HG03575 (cell line): ENCODE results near the gene DIP2C.
A peak's percentile ranks its signal among the peaks of the same experiment; 100 is the strongest.
"Not testable (repeated sequence)": the region's sequence is repeated elsewhere in the genome, so short reads cannot be mapped to it uniquely, and the experiment has no call there.

Experiments
- ATAC-seq: cut with Tn5 transposase; IDR thresholded peaks from one replicate; pipeline ENCODE4 v1.9.1; 2021; ENCODE audit not compliant: unreplicated experiment, insufficient number of reproducible peaks, low FRiP score; ENCODE audit errors: extremely low read depth

Gene DIP2C

GRCh38 chr10:331186-331585 lies 358.3 kb downstream of the DIP2C start:
- no peak for ATAC-seq

GRCh38 chr10:329361-330099 lies 359.9 kb downstream of the DIP2C start:
- no peak for ATAC-seq

GRCh38 chr10:327889-328852 lies 361.3 kb downstream of the DIP2C start:
- ATAC-seq: no peak

- no peak for ATAC-seq
Measured at GRCh38 chr10:326894-327635, 362.4 kb downstream of the DIP2C start.

- ATAC-seq: no peak
Measured at GRCh38 chr10:326350-326749, 363.1 kb downstream of the DIP2C start.

- no peak for ATAC-seq
Measured at GRCh38 chr10:325282-325681, 364.2 kb downstream of the DIP2C start.

- ATAC-seq: no peak
Measured at GRCh38 chr10:324593-324992, 364.9 kb downstream of the DIP2C start.

- no peak for ATAC-seq
Measured at GRCh38 chr10:323651-324293, 365.7 kb downstream of the DIP2C start.

- not testable (repeated sequence) for ATAC-seq
Measured at GRCh38 chr10:323046-323445, 366.4 kb downstream of the DIP2C start.

- ATAC-seq: no peak
Measured at GRCh38 chr10:320771-321170, 368.7 kb downstream of the DIP2C start.

GRCh38 chr10:317926-318325 lies 371.5 kb downstream of the DIP2C start:
- ATAC-seq: no peak

- ATAC-seq: peak; percentile 92
Measured at GRCh38 chr10:317271-317769, 372.1 kb downstream of the DIP2C start.

- ATAC-seq: no peak
Measured at GRCh38 chr10:316390-316789, 373.1 kb downstream of the DIP2C start.

- ATAC-seq: no peak
Measured at GRCh38 chr10:314871-315270, 374.6 kb downstream of the DIP2C start.

- ATAC-seq: no peak
Measured at GRCh38 chr10:314381-314780, 375.1 kb downstream of the DIP2C start.

- ATAC-seq: no peak
Measured at GRCh38 chr10:311901-312665, 377.4 kb downstream of the DIP2C start.

- no peak for ATAC-seq
Measured at GRCh38 chr10:310976-311639, 378.4 kb downstream of the DIP2C start.

GRCh38 chr10:310371-310770 lies 379.1 kb downstream of the DIP2C start:
- no peak for ATAC-seq
